ENCODE data around the gene EPB41L1. TPM values are rescaled to one million over a fixed set of nuclear protein-coding genes. Genes with fewer than 3 reads are reported as not detected.

The EPB41L1 gene
- total RNA-seq, 1 experiment from 2014 or later: 42.1 TPM

GRCh38 chr20:36207602-36208001, 53.1 kb downstream of the EPB41L1 start:
- RAD21 ChIA-PET (ENCODE audit: low non-redundant PET in 1 of 2, low total read pairs in 2 of 2, uncharacterized antibody in 2 of 2, unreplicated experiment in 2 of 2): no interaction called here
- intact Hi-C loops (cut with micrococcal nuclease): no loop called here
- BruUV-seq (replicated peaks): no TSS peak
- H3K4me1 ChIP-seq (ENCODE audit: control insufficient read depth in 1 of 2, insufficient read depth in 2 of 2, low read length in 2 of 2): no peaks in the 10 kb centered on the region
- no peak overlapping the region for H3K4me2 ChIP-seq (ENCODE audit: low read length)
- TF ChIP-seq TCF7L2 (IDR thresholded peaks at IDR 0.05; ENCODE audit: borderline replicate concordance, extremely low read depth, insufficient read depth, insufficient read length) (no peak), ZBTB33 (IDR thresholded peaks at IDR 0.05; ENCODE audit: extremely low read depth, insufficient replicate concordance, low read length) (no peak), SRF (IDR thresholded peaks at IDR 0.05; ENCODE audit: low read depth) (no peak), SIN3A (IDR thresholded peaks at IDR 0.05; ENCODE audit: low read depth) (no peak), SP1 (IDR thresholded peaks at IDR 0.05; ENCODE audit: low read depth) (no peak), ELF1 (IDR thresholded peaks at IDR 0.05; ENCODE audit: borderline replicate concordance, low read depth) (no peak), REST (IDR thresholded peaks at IDR 0.05; ENCODE audit: low read depth) (no peak), POLR2A (IDR thresholded peaks at IDR 0.05; ENCODE audit: borderline replicate concordance, extremely low read depth, insufficient read depth, insufficient read length) (no peak), FOSL1 (IDR thresholded peaks at IDR 0.05; ENCODE audit: low read depth) (no peak), POLR2AphosphoS5 (IDR thresholded peaks at IDR 0.05; ENCODE audit: low read depth, low read length) (no peak), YY1 (IDR thresholded peaks at IDR 0.05; ENCODE audit: extremely low read depth, insufficient replicate concordance, low read depth, low read length) (no peak), EZH2phosphoT487 (IDR thresholded peaks at IDR 0.05; ENCODE audit: borderline replicate concordance) (no peak), CTCF (IDR thresholded peaks at IDR 0.05 in 2 of 3, conservative IDR thresholded peaks at IDR 0.05 in 1 of 3; ENCODE audit: borderline replicate concordance in 1 of 3, insufficient read depth in 1 of 3, low read depth in 2 of 3, low read length in 2 of 3) (no peak), RAD21 (IDR thresholded peaks at IDR 0.05; ENCODE audit: low read depth) (no peak), EZH2 (IDR thresholded peaks at IDR 0.05) (no peak)
- TF ChIP-seq, protein P1, sequence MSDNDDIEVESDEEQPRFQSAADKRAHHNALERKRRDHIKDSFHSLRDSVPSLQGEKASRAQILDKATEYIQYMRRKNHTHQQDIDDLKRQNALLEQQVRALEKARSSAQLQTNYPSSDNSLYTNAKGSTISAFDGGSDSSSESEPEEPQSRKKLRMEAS (IDR thresholded peaks at IDR 0.05): no peak
- H3K4me3 ChIP-seq (replicated peaks in 1 of 2; ENCODE audit: low read depth in 1 of 2, low read length in 2 of 2): no peak overlapping the region
- ATAC-seq (no peak), DNase-seq (ENCODE audit: low read depth, low spot score) (no peak)
- no peaks in the 10 kb centered on the region for H3K79me2 ChIP-seq (ENCODE audit: insufficient read depth, low read length)
- no peaks in the 10 kb centered on the region for H3K9me2 ChIP-seq (ENCODE audit: insufficient read depth)
- CTCF ChIA-PET: interaction anchor here (0.7 kb wide), 1 partner anchor 69 kb away, joined by 3 read pairs; no protein-coding TSS in a partner anchor
- H3K27ac ChIP-seq (ENCODE audit: low read depth, low read length): no peak overlapping the region
- no peaks in the 10 kb centered on the region for H3K36me3 ChIP-seq (ENCODE audit: control insufficient read depth in 1 of 2, insufficient read depth in 2 of 2, low read length in 2 of 2)
- H2AFZ ChIP-seq (ENCODE audit: low read depth, low read length, poor library complexity, severe bottlenecking): no peak overlapping the region
- POLR2A ChIA-PET: no interaction called here
- no peaks in the 10 kb centered on the region for H4K20me1 ChIP-seq (ENCODE audit: insufficient read depth)
- H3K9me3 ChIP-seq (ENCODE audit: control insufficient read depth in 1 of 2, insufficient read depth in 1 of 2, low read depth in 1 of 2, low read length in 2 of 2): no peaks in the 10 kb centered on the region
- no peaks in the 10 kb centered on the region for H3K27me3 ChIP-seq (ENCODE audit: insufficient read depth, low read length)
- no peak overlapping the region for H3K9ac ChIP-seq (ENCODE audit: low read length)
